ENCODE results near the gene TCF4.

DNA sequence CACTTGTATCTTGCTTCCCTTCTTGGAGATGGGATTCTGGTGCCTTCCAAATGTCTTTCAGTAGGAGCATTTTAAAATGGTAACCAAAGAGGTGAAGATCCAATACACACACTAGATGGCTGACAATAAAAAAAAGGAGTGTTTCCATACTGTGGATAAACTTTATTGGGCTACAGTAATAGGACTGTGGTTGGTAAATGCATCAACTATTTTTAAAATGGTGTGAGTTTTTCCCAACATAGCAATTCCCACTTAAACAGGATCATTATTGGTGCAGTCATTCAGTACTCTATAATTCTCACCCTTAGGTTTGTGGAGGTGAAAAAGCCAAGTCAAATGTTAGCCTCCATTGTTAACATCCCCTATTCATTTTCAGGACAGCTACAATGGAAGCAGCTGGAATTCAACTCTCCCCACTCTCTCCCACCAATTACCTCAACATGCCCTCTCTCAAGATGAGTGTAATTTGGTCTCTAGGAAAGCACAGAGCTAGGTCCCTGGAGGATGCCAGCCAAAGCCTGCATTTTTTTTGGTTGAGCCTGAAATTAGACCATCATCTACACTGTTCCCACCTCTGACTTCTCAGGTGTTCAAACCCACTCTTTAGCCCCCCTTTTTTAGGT, 273.3 kb downstream of the TCF4 start:
- TF ChIP-seq POLR2A (IDR thresholded peaks at IDR 0.05): no peak
- TF ChIP-seq, protein P1, sequence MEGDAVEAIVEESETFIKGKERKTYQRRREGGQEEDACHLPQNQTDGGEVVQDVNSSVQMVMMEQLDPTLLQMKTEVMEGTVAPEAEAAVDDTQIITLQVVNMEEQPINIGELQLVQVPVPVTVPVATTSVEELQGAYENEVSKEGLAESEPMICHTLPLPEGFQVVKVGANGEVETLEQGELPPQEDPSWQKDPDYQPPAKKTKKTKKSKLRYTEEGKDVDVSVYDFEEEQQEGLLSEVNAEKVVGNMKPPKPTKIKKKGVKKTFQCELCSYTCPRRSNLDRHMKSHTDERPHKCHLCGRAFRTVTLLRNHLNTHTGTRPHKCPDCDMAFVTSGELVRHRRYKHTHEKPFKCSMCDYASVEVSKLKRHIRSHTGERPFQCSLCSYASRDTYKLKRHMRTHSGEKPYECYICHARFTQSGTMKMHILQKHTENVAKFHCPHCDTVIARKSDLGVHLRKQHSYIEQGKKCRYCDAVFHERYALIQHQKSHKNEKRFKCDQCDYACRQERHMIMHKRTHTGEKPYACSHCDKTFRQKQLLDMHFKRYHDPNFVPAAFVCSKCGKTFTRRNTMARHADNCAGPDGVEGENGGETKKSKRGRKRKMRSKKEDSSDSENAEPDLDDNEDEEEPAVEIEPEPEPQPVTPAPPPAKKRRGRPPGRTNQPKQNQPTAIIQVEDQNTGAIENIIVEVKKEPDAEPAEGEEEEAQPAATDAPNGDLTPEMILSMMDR (IDR thresholded peaks at IDR 0.05): no peak
